CD4-positive, alpha-beta T cell treated with Interleukin-12 subunit alpha and Interleukin-12 subunit beta, for 1 hour (primary cell): ENCODE measurements around the gene CHD1L.
"Not testable (repeated sequence)": the region's sequence is repeated elsewhere in the genome, so short reads cannot be mapped to it uniquely, and the experiment has no call there.

Source experiments
- DNase-seq: peaks from one replicate; pipeline ENCODE4 v3.0.0-alpha.2; 2020

The CHD1L gene

GRCh38 chr1:147235822-147236221 is 6.7 kb upstream of the CHD1L start:
- DNase-seq = no peak

- no peak for DNase-seq
These were observed 6.0 kb upstream of the CHD1L start for GRCh38 chr1:147236448-147236847.

GRCh38 chr1:147236959-147237791 is 5.3 kb upstream of the CHD1L start:
- no peak for DNase-seq

- DNase-seq = no peak
These were observed 4.2 kb upstream of the CHD1L start for GRCh38 chr1:147238053-147238902.

GRCh38 chr1:147238925-147239820 is 3.3 kb upstream of the CHD1L start:
- no peak for DNase-seq

- not testable (repeated sequence) for DNase-seq
These were observed 2.3 kb upstream of the CHD1L start for GRCh38 chr1:147240131-147240721.

- DNase-seq = no peak
These were observed 493 bp upstream of the CHD1L start for GRCh38 chr1:147241934-147242448.

GRCh38 chr1:147243228-147243685 is 773 bp downstream of the CHD1L start:
- DNase-seq = peak; percentile 17

- no peak for DNase-seq
These were observed 1.4 kb downstream of the CHD1L start for GRCh38 chr1:147243841-147244240.

- DNase-seq = no peak
These were observed 2.6 kb downstream of the CHD1L start for GRCh38 chr1:147245129-147245528.

- DNase-seq = no peak
These were observed 3.1 kb downstream of the CHD1L start for GRCh38 chr1:147245586-147246021.

- DNase-seq = no peak
These were observed 3.7 kb downstream of the CHD1L start for GRCh38 chr1:147246044-147246690.

- no peak for DNase-seq
These were observed 4.6 kb downstream of the CHD1L start for GRCh38 chr1:147246910-147247655.

GRCh38 chr1:147247656-147248238 is 5.3 kb downstream of the CHD1L start:
- DNase-seq = no peak

- no peak for DNase-seq
These were observed 10.1 kb downstream of the CHD1L start for GRCh38 chr1:147252540-147252939.

GRCh38 chr1:147260956-147261355 is 18.5 kb downstream of the CHD1L start:
- no peak for DNase-seq

GRCh38 chr1:147264158-147264768 is 21.8 kb downstream of the CHD1L start:
- no peak for DNase-seq

GRCh38 chr1:147266381-147266780 is 23.9 kb downstream of the CHD1L start:
- no peak for DNase-seq

GRCh38 chr1:147267711-147268110 is 25.2 kb downstream of the CHD1L start:
- no peak for DNase-seq

GRCh38 chr1:147270721-147271120 is 28.2 kb downstream of the CHD1L start:
- DNase-seq = no peak
